Loucy (cell line): ENCODE measurements around the gene MAGEH1.
A peak's percentile ranks its signal among the peaks of the same experiment; 100 is the strongest.

Experiments used
- H2AFZ ChIP-seq: fragments of 200-600 bp; sonication (generic); 2 replicates; pipeline ENCODE4 v1.6.0; 2016; ENCODE audit warnings: antibody characterized with exemption, mild to moderate bottlenecking, low read length, moderate library complexity
- H3F3A ChIP-seq: fragments of 200-600 bp; 2 replicates; pipeline ENCODE4 v1.6.0; 2016; ENCODE audit warnings: antibody characterized with exemption, low read depth, mild to moderate bottlenecking
- H3K27me3 ChIP-seq: fragments of 200-600 bp; sonication (generic); 2 replicates; pipeline ENCODE4 v1.6.1; 2014; ENCODE audit warnings: low read length, mild to moderate bottlenecking; ENCODE audit not compliant: insufficient read depth, poor library complexity, severe bottlenecking
- H3K36me3 ChIP-seq: fragments of 200-600 bp; sonication (generic); 2 replicates; pipeline ENCODE4 v1.6.1; 2016; ENCODE audit warnings: low read length; ENCODE audit not compliant: insufficient read depth
- H3K4me1 ChIP-seq: fragments of 200-600 bp; sonication (generic); 2 replicates; pipeline ENCODE4 v1.5.1; 2014; ENCODE audit warnings: low read length, mild to moderate bottlenecking; ENCODE audit not compliant: insufficient read depth, poor library complexity, severe bottlenecking
- H3K4me2 ChIP-seq: fragments of 200-600 bp; sonication (generic); 2 replicates; pipeline ENCODE4 v1.6.0; 2014; ENCODE audit warnings: antibody characterized with exemption, low read length, low read depth, mild to moderate bottlenecking; ENCODE audit not compliant: poor library complexity, severe bottlenecking
- H3K4me3 ChIP-seq: fragments of 200-600 bp; sonication (generic); 2 replicates; pipeline ENCODE4 v1.5.1; 2014; ENCODE audit warnings: low read length, mild to moderate bottlenecking, mixed read lengths; ENCODE audit not compliant: poor library complexity, severe bottlenecking
- H3K79me2 ChIP-seq: fragments of 200-600 bp; sonication (generic); 2 replicates; pipeline ENCODE4 v1.6.1; 2014; ENCODE audit warnings: low read length; ENCODE audit not compliant: insufficient read depth
- H3K9ac ChIP-seq: fragments of 200-600 bp; sonication (generic); 2 replicates; pipeline ENCODE4 v1.6.0; 2014; ENCODE audit warnings: mild to moderate bottlenecking, low read depth, low read length, moderate library complexity; ENCODE audit not compliant: poor library complexity, severe bottlenecking
- H3K9me2 ChIP-seq: fragments of 200-600 bp; sonication (generic); replicated peaks from 2 replicates; pipeline ENCODE4 v1.6.1; 2016; ENCODE audit warnings: low read depth, low read length, mixed read lengths
- H3K9me3 ChIP-seq: fragments of 200-600 bp; sonication (generic); 2 replicates; pipeline ENCODE4 v1.6.1; 2014; ENCODE audit warnings: mild to moderate bottlenecking, antibody characterized with exemption, low read length, low read depth; ENCODE audit not compliant: insufficient read depth
- H4K20me1 ChIP-seq: fragments of 200-600 bp; sonication (generic); 2 replicates; pipeline ENCODE4 v1.6.0; 2014; ENCODE audit warnings: antibody characterized with exemption, low read length, mild to moderate bottlenecking; ENCODE audit not compliant: insufficient read depth, poor library complexity, severe bottlenecking
- EZH2phosphoT487 ChIP-seq: fragments of 200-600 bp; IDR thresholded peaks from 2 replicates; pipeline ENCODE4 v1.6.1; 2018; ENCODE audit warnings: antibody characterized with exemption, mild to moderate bottlenecking, moderate library complexity, borderline replicate concordance
- TF ChIP-seq, protein P1 (sequence below): fragments of 200-600 bp; sonication (generic); conservative IDR thresholded peaks from 2 replicates; pipeline ENCODE4 v1.5.1; 2014; ENCODE audit warnings: mild to moderate bottlenecking, antibody characterized with exemption, low read length

MAGEH1 gene

GRCh38 chrX:55480390-55481062 is 28.6 kb downstream of the MAGEH1 start:
- Histone ChIP-seq H2AFZ (no peak overlapping the region), H3K27me3 (no peaks in the 10 kb centered on the region), H3K9me3 (no peaks in the 10 kb centered on the region), H3K79me2 (no peaks in the 10 kb centered on the region), H3K4me3 (no peak overlapping the region), H4K20me1 (no peaks in the 10 kb centered on the region), H3K36me3 (no peaks in the 10 kb centered on the region), H3F3A (no peaks in the 10 kb centered on the region), H3K9me2 (no peaks in the 10 kb centered on the region), H3K4me1 (no peaks in the 10 kb centered on the region), H3K4me2 (no peak overlapping the region), H3K9ac (no peak overlapping the region)
- no peak for TF ChIP-seq EZH2phosphoT487
- TF ChIP-seq, protein P1, sequence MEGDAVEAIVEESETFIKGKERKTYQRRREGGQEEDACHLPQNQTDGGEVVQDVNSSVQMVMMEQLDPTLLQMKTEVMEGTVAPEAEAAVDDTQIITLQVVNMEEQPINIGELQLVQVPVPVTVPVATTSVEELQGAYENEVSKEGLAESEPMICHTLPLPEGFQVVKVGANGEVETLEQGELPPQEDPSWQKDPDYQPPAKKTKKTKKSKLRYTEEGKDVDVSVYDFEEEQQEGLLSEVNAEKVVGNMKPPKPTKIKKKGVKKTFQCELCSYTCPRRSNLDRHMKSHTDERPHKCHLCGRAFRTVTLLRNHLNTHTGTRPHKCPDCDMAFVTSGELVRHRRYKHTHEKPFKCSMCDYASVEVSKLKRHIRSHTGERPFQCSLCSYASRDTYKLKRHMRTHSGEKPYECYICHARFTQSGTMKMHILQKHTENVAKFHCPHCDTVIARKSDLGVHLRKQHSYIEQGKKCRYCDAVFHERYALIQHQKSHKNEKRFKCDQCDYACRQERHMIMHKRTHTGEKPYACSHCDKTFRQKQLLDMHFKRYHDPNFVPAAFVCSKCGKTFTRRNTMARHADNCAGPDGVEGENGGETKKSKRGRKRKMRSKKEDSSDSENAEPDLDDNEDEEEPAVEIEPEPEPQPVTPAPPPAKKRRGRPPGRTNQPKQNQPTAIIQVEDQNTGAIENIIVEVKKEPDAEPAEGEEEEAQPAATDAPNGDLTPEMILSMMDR, result no peak

- H3F3A ChIP-seq, result no peaks in the 10 kb centered on the region
- peaks cover 4% of the 10 kb centered on the region for H3K79me2 ChIP-seq
- H3K9ac ChIP-seq, result no peak overlapping the region
- no peaks in the 10 kb centered on the region for H3K9me2 ChIP-seq
- no peak overlapping the region for H3K4me2 ChIP-seq
- TF ChIP-seq, protein P1, result no peak
- TF ChIP-seq EZH2phosphoT487, result no peak
- no peaks in the 10 kb centered on the region for H3K9me3 ChIP-seq
- H2AFZ ChIP-seq, result no peak overlapping the region
- no peaks in the 10 kb centered on the region for H3K36me3 ChIP-seq
- no peaks in the 10 kb centered on the region for H3K27me3 ChIP-seq
- H3K4me3 ChIP-seq, result no peak overlapping the region
- H4K20me1 ChIP-seq, result no peaks in the 10 kb centered on the region
- H3K4me1 ChIP-seq, result peaks cover 2% of the 10 kb centered on the region
These were observed 33.0 kb downstream of the MAGEH1 start for GRCh38 chrX:55484948-55485347.

- Histone ChIP-seq H3K36me3 (no peaks in the 10 kb centered on the region), H3K9ac (peak overlapping the region; percentile 91), H3K4me1 (peaks cover 10% of the 10 kb centered on the region), H2AFZ (no peak overlapping the region), H3K4me3 (no peak overlapping the region), H3K79me2 (peaks cover 4% of the 10 kb centered on the region), H3F3A (no peaks in the 10 kb centered on the region), H3K9me3 (no peaks in the 10 kb centered on the region), H3K4me2 (peak overlapping the region; percentile 82), H3K27me3 (no peaks in the 10 kb centered on the region), H3K9me2 (no peaks in the 10 kb centered on the region), H4K20me1 (no peaks in the 10 kb centered on the region)
- TF ChIP-seq EZH2phosphoT487, result no peak
- TF ChIP-seq, protein P1, result no peak
These were observed 34.8 kb downstream of the MAGEH1 start for GRCh38 chrX:55486736-55487135.
